SU-DHL-6 (cell line): ENCODE data around the gene MARVELD1.

Experiments
- H2AFZ ChIP-seq: fragments of 200-600 bp; sonication (generic); 2 replicates; pipeline ENCODE4 v1.6.1; 2014; ENCODE audit warnings: low read depth, mild to moderate bottlenecking, moderate library complexity, mixed read lengths, antibody characterized with exemption, low read length; ENCODE audit not compliant: severe bottlenecking
- H3F3A ChIP-seq: fragments of 200-600 bp; shearing (Covaris generic); 2 replicates; pipeline ENCODE4 v1.6.0; 2016; ENCODE audit warnings: antibody characterized with exemption, mild to moderate bottlenecking; ENCODE audit not compliant: insufficient read depth
- H3K27ac ChIP-seq: fragments of 200-600 bp; sonication (generic); 2 replicates; pipeline ENCODE4 v1.5.1; 2016; ENCODE audit warnings: low read depth, mild to moderate bottlenecking, low read length, moderate library complexity, mixed read lengths
- H3K27me3 ChIP-seq: fragments of 200-600 bp; sonication (generic), shearing (Covaris generic); 2 replicates; pipeline ENCODE4 v1.6.0; 2014; ENCODE audit warnings: mild to moderate bottlenecking, low read length
- H3K36me3 ChIP-seq: fragments of 200-600 bp; sonication (generic); 2 replicates; pipeline ENCODE4 v1.6.1; 2014; ENCODE audit warnings: mild to moderate bottlenecking, low read length, mixed read lengths
- H3K4me2 ChIP-seq: fragments of 300-600, 200-600 bp; shearing (Covaris generic), sonication (generic); 2 replicates; pipeline ENCODE4 v1.6.0; 2014; ENCODE audit warnings: low read length, low read depth, mild to moderate bottlenecking; ENCODE audit not compliant: poor library complexity, severe bottlenecking
- H3K4me3 ChIP-seq: fragments of 200-600 bp; sonication (generic); 2 replicates; pipeline ENCODE4 v1.5.1; 2014; ENCODE audit warnings: antibody characterized with exemption, low read length, mild to moderate bottlenecking, mixed read lengths; ENCODE audit not compliant: insufficient read depth, poor library complexity, severe bottlenecking
- H3K79me2 ChIP-seq: fragments of 200-600 bp; sonication (generic); 2 replicates; pipeline ENCODE4 v1.6.1; 2014; ENCODE audit warnings: mild to moderate bottlenecking, low read length, moderate library complexity; ENCODE audit not compliant: insufficient read depth
- H3K9ac ChIP-seq: fragments of 200-600 bp; sonication (generic); 2 replicates; pipeline ENCODE4 v1.7.0; 2014; ENCODE audit warnings: mild to moderate bottlenecking, low read length
- H3K9me2 ChIP-seq: fragments of 200-600 bp; sonication (generic); replicated peaks from 2 replicates; pipeline ENCODE4 v1.6.1; 2014; ENCODE audit warnings: low read length; ENCODE audit not compliant: insufficient read depth
- H3K9me3 ChIP-seq: fragments of 200-600 bp; sonication (generic); 2 replicates; pipeline ENCODE4 v1.6.1; 2014; ENCODE audit warnings: low read length, mixed read lengths; ENCODE audit not compliant: insufficient read depth
- H4K20me1 ChIP-seq: fragments of 200-600 bp; sonication (generic); 2 replicates; pipeline ENCODE4 v1.6.1; 2014; ENCODE audit warnings: low read depth, mild to moderate bottlenecking, antibody characterized with exemption, low read length, moderate library complexity, mixed read lengths
- CTCF ChIP-seq: fragments of 200-600 bp; sonication (generic); IDR thresholded peaks from one replicate; pipeline ENCODE4 v1.5.1; 2017; ENCODE audit warnings: antibody characterized with exemption, mild to moderate bottlenecking, low read length, moderate library complexity; ENCODE audit not compliant: insufficient read depth, poor library complexity, severe bottlenecking
- EZH2phosphoT487 ChIP-seq: fragments of 200-600 bp; sonication (generic), shearing (Covaris generic); conservative IDR thresholded peaks from 2 replicates; pipeline ENCODE4 v1.6.1; 2018; ENCODE audit warnings: mild to moderate bottlenecking, antibody characterized with exemption, low read length, moderate library complexity, mixed read lengths

Gene MARVELD1

GRCh38 chr10:97740613-97741012 is 27.1 kb downstream of the MARVELD1 start:
- Histone ChIP-seq H3K4me2 (no peak overlapping the region), H3K9me3 (no peaks in the 10 kb centered on the region), H3K27me3 (no peaks in the 10 kb centered on the region), H3K27ac (no peak overlapping the region), H3F3A (no peaks in the 10 kb centered on the region), H3K36me3 (0 out of 2 replicates have a peak, but pooled peaks cover 6% of the 10 kb centered on the region), H2AFZ (no peak overlapping the region), H3K4me3 (no peak overlapping the region), H3K79me2 (peaks cover 38% of the 10 kb centered on the region), H3K9me2 (no peaks in the 10 kb centered on the region), H3K9ac (no peak overlapping the region), H4K20me1 (no peaks in the 10 kb centered on the region)
- TF ChIP-seq CTCF (no peak), EZH2phosphoT487 (no peak)

GRCh38 chr10:97743169-97743943 is 29.8 kb downstream of the MARVELD1 start:
- Histone ChIP-seq H3K4me2 (no peak overlapping the region), H3K9ac (no peak overlapping the region), H3K36me3 (peaks cover 7% of the 10 kb centered on the region; the same call in 1 of the 2 replicates), H3K27me3 (no peaks in the 10 kb centered on the region), H3K9me2 (no peaks in the 10 kb centered on the region), H3F3A (no peaks in the 10 kb centered on the region), H2AFZ (no peak overlapping the region), H4K20me1 (no peaks in the 10 kb centered on the region), H3K27ac (no peak overlapping the region), H3K4me3 (no peak overlapping the region), H3K9me3 (no peaks in the 10 kb centered on the region), H3K79me2 (peaks cover 25% of the 10 kb centered on the region)
- TF ChIP-seq EZH2phosphoT487 = no peak

- H3F3A ChIP-seq = no peaks in the 10 kb centered on the region
- H3K4me2 ChIP-seq = no peak overlapping the region
- H2AFZ ChIP-seq = no peak overlapping the region
- no peak overlapping the region for H3K9ac ChIP-seq
- no peaks in the 10 kb centered on the region for H3K27me3 ChIP-seq
- H3K9me2 ChIP-seq = no peaks in the 10 kb centered on the region
- H3K9me3 ChIP-seq = no peaks in the 10 kb centered on the region
- H3K79me2 ChIP-seq = peaks cover 21% of the 10 kb centered on the region
- peaks cover 12% of the 10 kb centered on the region; the same call in 1 of the 2 replicates for H3K36me3 ChIP-seq
- H4K20me1 ChIP-seq = no peaks in the 10 kb centered on the region
- TF ChIP-seq CTCF = no peak
- no peak for TF ChIP-seq EZH2phosphoT487
- H3K4me3 ChIP-seq = no peak overlapping the region
- H3K27ac ChIP-seq = no peak overlapping the region
Measured at GRCh38 chr10:97744405-97745035, 31.0 kb downstream of the MARVELD1 start.

GRCh38 chr10:97747573-97747972 is 34.0 kb downstream of the MARVELD1 start:
- Histone ChIP-seq H3K9me2 (no peaks in the 10 kb centered on the region), H3K4me3 (no peak overlapping the region), H2AFZ (no peak overlapping the region), H3K4me2 (no peak overlapping the region), H3K27me3 (no peaks in the 10 kb centered on the region), H4K20me1 (no peaks in the 10 kb centered on the region), H3K79me2 (0 out of 2 replicates have a peak, but pooled peaks cover 7% of the 10 kb centered on the region), H3F3A (no peaks in the 10 kb centered on the region), H3K27ac (no peak overlapping the region), H3K9me3 (no peaks in the 10 kb centered on the region), H3K9ac (no peak overlapping the region), H3K36me3 (peaks cover 8% of the 10 kb centered on the region; the same call in 1 of the 2 replicates)
- TF ChIP-seq EZH2phosphoT487 (no peak), CTCF (no peak)
